HCT116 (cell line): Measurements from ENCODE around the gene FAM13A.

Experiments
- ATF3 ChIP-seq: IDR thresholded peaks from 2 replicates; pipeline ENCODE4 v1.6.1; 2012
- CTCF ChIP-seq, 3 experiments: fragments of 200-600 bp in 1 of 3; sonication (generic) in 1 of 3; IDR thresholded peaks in 2 of 3; conservative IDR thresholded peaks in 1 of 3; 2 replicates each; pipeline ENCODE4 v1.5.1; 2012 to 2017; ENCODE audit warnings: low read depth in 2 of 3, low read length in 2 of 3, antibody characterized with exemption in 1 of 3, borderline replicate concordance in 1 of 3, control low read depth in 1 of 3, mild to moderate bottlenecking in 1 of 3, mixed read lengths in 1 of 3, mixed run types in 1 of 3, moderate library complexity in 1 of 3; ENCODE audit not compliant: insufficient read depth in 1 of 3
- JUND ChIP-seq: IDR thresholded peaks from 2 replicates; pipeline ENCODE4 v1.6.1; 2012
- MAX ChIP-seq: IDR thresholded peaks from 2 replicates; pipeline ENCODE4 v1.6.1; 2012
- POLR2A ChIP-seq: IDR thresholded peaks from 2 replicates; pipeline ENCODE4 v1.7.0; 2011; ENCODE audit warnings: borderline replicate concordance; ENCODE audit not compliant: insufficient read depth, insufficient read length; ENCODE audit errors: extremely low read depth
- POLR2AphosphoS5 ChIP-seq: IDR thresholded peaks from 2 replicates; pipeline ENCODE4 v1.6.1; 2011; ENCODE audit warnings: mild to moderate bottlenecking, low read depth, low read length, moderate library complexity
- REST ChIP-seq: IDR thresholded peaks from 2 replicates; pipeline ENCODE4 v1.6.1; 2012; ENCODE audit warnings: low read depth
- TCF7L2 ChIP-seq: IDR thresholded peaks from 2 replicates; pipeline ENCODE4 v1.7.0; 2011; ENCODE audit warnings: borderline replicate concordance, inconsistent platforms; ENCODE audit not compliant: insufficient read depth, insufficient read length; ENCODE audit errors: extremely low read depth
- YY1 ChIP-seq: IDR thresholded peaks from 2 replicates; pipeline ENCODE4 v1.6.1; 2011; ENCODE audit warnings: low read length, low read depth, moderate library complexity, mild to moderate bottlenecking; ENCODE audit not compliant: insufficient replicate concordance; ENCODE audit errors: extremely low read depth

GRCh38 chr4:88690355-88690754, 366.6 kb downstream of the FAM13A start:
- TF ChIP-seq POLR2A (no peak), YY1 (no peak), MAX (no peak), POLR2AphosphoS5 (no peak), JUND (no peak), CTCF (IDR thresholded peaks at IDR 0.05 in 2 of 3, conservative IDR thresholded peaks at IDR 0.05 in 1 of 3; ENCODE audit: borderline replicate concordance in 1 of 3, insufficient read depth in 1 of 3, low read depth in 2 of 3, low read length in 2 of 3) (no peak), REST (no peak), ATF3 (no peak), TCF7L2 (no peak)
